ENCODE data around the gene GNAL.

GNAL gene

DNA sequence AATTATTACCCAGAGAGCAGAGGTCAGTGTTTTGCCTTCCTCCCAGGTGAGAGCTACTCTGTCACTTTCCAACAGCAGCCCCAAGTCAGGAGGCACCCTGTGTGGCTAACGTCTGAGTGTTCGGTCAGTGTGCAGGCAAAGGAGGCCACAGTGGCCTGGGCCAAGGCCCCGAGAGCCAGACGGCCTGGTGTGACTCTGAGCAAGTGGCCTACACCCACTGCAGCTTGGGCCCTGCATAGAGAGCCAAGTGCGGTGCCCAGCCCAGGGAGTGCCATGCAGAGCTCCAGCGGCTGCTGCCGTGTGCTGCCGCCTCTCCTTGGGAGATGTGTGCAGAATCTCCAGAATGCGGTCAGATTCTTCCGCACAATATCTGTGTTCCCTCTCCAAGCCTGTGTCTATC lies 70.4 kb downstream of the GNAL start:
- Mint-ChIP-seq H3K27me3 (peaks cover 7% of the 10 kb centered on the region), H3K9me3 (no peaks in the 10 kb centered on the region), H3K27ac (no peak overlapping the region), H3K4me3 (no peak overlapping the region), H3K36me3 (no peaks in the 10 kb centered on the region), H3K4me1 (no peaks in the 10 kb centered on the region)

DNA sequence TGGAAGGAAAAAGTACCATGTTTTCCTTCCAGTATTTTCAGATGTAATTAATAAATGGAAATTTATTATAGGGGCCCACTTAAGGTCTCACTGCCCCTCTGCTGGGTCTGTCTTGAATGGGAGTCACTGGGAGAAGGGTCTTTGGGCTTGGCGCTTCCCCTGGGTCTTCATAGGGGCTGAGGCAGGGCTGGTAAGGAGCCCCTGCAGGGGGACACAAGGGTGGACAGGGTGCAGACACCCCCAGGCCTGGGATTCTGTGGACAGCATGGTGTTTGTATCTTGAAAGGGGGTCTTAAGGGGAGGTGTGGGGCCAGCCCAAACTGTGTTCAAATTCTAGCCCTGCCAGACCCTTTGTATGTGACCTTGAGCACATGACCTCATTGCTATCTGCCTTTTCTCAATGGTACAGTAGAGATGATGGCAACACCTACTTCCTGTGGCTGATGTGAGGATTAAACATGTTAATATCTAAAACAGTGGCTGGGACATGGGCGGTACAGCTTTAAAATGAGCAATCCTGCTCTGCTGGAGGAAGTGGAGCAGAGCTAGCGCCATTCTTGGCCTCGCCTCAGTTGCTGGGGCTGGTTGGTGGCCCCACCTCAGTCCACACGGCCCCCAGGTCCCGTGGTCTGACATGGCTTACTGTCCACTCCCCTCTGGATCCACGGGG lies 71.6 kb downstream of the GNAL start:
- H3K27ac Mint-ChIP-seq = no peak overlapping the region
- no peaks in the 10 kb centered on the region for H3K9me3 Mint-ChIP-seq
- no peaks in the 10 kb centered on the region for H3K4me1 Mint-ChIP-seq
- H3K4me3 Mint-ChIP-seq = no peak overlapping the region
- H3K36me3 Mint-ChIP-seq = no peaks in the 10 kb centered on the region
- peaks cover 3% of the 10 kb centered on the region for H3K27me3 Mint-ChIP-seq

DNA sequence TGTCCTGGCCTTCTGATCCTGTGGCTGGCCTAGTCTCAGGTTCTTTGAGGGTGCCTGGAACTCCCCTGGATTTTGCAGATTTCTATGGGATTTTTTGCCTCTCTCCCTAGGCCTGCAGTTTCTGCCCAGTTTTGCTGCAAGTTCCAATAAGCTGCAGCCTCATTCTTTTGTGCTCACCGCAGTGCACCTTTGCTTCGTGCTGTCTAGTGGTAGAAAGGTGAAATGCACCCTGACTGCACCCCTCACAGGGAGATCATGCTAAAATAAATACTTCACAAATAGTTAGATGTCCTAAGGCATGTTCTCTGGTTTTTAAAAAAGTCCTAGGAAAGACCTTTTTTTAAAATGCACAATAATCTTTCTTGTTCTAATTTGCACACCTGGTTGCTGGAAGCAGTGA lies 72.5 kb downstream of the GNAL start:
- Mint-ChIP-seq H3K4me3 (no peak overlapping the region), H3K27ac (no peak overlapping the region), H3K9me3 (no peaks in the 10 kb centered on the region), H3K36me3 (no peaks in the 10 kb centered on the region), H3K27me3 (peaks cover 2% of the 10 kb centered on the region), H3K4me1 (no peaks in the 10 kb centered on the region)

- no peaks in the 10 kb centered on the region for H3K27me3 Mint-ChIP-seq
- H3K27ac Mint-ChIP-seq = no peak overlapping the region
- no peaks in the 10 kb centered on the region for H3K9me3 Mint-ChIP-seq
- no peak overlapping the region for H3K4me3 Mint-ChIP-seq
- no peaks in the 10 kb centered on the region for H3K36me3 Mint-ChIP-seq
- no peaks in the 10 kb centered on the region for H3K4me1 Mint-ChIP-seq
Observed at GRCh38 chr18:11762429-11762828, 73.4 kb downstream of the GNAL start.

- H3K27me3 Mint-ChIP-seq = no peaks in the 10 kb centered on the region
- H3K9me3 Mint-ChIP-seq = no peaks in the 10 kb centered on the region
- no peaks in the 10 kb centered on the region for H3K4me1 Mint-ChIP-seq
- no peak overlapping the region for H3K4me3 Mint-ChIP-seq
- H3K36me3 Mint-ChIP-seq = no peaks in the 10 kb centered on the region
- H3K27ac Mint-ChIP-seq = no peak overlapping the region
Observed at GRCh38 chr18:11767329-11767728, 78.3 kb downstream of the GNAL start.

- no peaks in the 10 kb centered on the region for H3K36me3 Mint-ChIP-seq
- no peak overlapping the region for H3K4me3 Mint-ChIP-seq
- H3K27me3 Mint-ChIP-seq = no peaks in the 10 kb centered on the region
- H3K4me1 Mint-ChIP-seq = no peaks in the 10 kb centered on the region
- H3K27ac Mint-ChIP-seq = no peak overlapping the region
- no peaks in the 10 kb centered on the region for H3K9me3 Mint-ChIP-seq
Observed at GRCh38 chr18:11767935-11768334, 78.9 kb downstream of the GNAL start.

DNA sequence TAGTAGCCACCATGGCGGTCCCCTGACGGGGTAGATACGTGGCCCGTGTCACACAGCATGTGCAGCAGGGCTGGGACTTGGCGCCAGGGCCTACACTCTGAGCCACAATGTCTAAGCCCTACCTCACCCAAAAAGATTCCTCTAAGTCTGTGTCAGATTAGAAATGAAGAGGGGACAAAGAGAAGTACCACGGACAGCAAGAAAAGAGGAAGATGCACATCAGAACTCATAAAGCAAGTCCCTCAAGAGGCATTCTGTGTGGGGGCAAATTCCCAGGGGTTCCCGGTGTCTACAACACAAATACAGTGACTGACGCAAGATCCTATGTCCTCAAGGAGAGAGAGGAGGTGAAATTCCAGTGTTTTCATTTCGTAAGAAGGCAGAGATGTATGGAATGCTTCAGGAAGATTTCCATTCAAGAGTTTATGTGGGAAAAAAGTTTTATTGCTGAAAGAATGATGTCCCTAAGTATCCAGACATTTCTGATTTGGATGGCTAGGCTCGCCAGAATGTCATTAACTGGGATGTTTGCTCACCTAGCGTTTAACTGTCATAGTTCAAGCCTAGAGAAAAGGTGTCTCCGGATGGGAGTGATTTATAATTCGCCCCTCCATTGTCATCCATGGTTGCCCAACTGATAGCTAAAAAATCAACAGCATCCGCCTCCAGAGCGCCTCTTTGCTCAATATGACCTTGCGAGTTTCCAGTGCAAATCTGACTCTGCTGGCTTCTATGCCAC lies 86.5 kb downstream of the GNAL start:
- Mint-ChIP-seq H3K4me3 (no peak overlapping the region), H3K27ac (no peak overlapping the region), H3K4me1 (no peaks in the 10 kb centered on the region), H3K27me3 (peaks cover 4% of the 10 kb centered on the region), H3K36me3 (no peaks in the 10 kb centered on the region), H3K9me3 (no peaks in the 10 kb centered on the region)

DNA sequence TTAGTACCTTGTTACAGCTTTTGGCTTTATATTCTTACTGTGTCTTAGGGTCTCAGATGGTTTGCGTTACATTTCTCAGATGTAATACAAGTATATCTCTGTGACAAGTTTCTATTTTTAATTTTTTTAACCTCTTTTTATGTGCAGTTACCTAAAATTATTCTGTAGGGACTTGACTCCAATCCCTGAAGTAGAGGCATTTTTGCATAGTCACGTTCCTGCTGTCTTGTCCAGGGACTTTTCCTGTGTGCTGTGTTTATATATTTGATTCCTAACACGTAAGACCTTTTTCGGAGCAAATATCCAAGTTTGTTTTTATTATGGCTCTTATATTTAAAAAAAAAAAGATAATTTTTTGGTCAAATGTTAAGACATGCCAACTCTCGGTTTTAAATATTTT lies 91.0 kb downstream of the GNAL start:
- no peaks in the 10 kb centered on the region for H3K36me3 Mint-ChIP-seq
- peaks cover 7% of the 10 kb centered on the region for H3K27me3 Mint-ChIP-seq
- H3K27ac Mint-ChIP-seq = no peak overlapping the region
- H3K9me3 Mint-ChIP-seq = no peaks in the 10 kb centered on the region
- no peaks in the 10 kb centered on the region for H3K4me1 Mint-ChIP-seq
- H3K4me3 Mint-ChIP-seq = no peak overlapping the region

- Mint-ChIP-seq H3K27me3 (peaks cover 4% of the 10 kb centered on the region), H3K27ac (no peak overlapping the region), H3K4me1 (peaks cover 3% of the 10 kb centered on the region), H3K4me3 (no peak overlapping the region), H3K36me3 (no peaks in the 10 kb centered on the region), H3K9me3 (no peaks in the 10 kb centered on the region)
Observed at GRCh38 chr18:11783716-11784331, 94.8 kb downstream of the GNAL start.

- Mint-ChIP-seq H3K27me3 (peaks cover 3% of the 10 kb centered on the region), H3K9me3 (no peaks in the 10 kb centered on the region), H3K4me3 (no peak overlapping the region), H3K4me1 (peaks cover 3% of the 10 kb centered on the region), H3K36me3 (no peaks in the 10 kb centered on the region), H3K27ac (no peak overlapping the region)
Observed at GRCh38 chr18:11784674-11785304, 95.7 kb downstream of the GNAL start.

GRCh38 chr18:11785444-11786055 lies 96.5 kb downstream of the GNAL start:
- Mint-ChIP-seq H3K9me3 (no peaks in the 10 kb centered on the region), H3K27me3 (peaks cover 3% of the 10 kb centered on the region), H3K36me3 (no peaks in the 10 kb centered on the region), H3K4me1 (peaks cover 3% of the 10 kb centered on the region), H3K27ac (no peak overlapping the region), H3K4me3 (no peak overlapping the region)

DNA sequence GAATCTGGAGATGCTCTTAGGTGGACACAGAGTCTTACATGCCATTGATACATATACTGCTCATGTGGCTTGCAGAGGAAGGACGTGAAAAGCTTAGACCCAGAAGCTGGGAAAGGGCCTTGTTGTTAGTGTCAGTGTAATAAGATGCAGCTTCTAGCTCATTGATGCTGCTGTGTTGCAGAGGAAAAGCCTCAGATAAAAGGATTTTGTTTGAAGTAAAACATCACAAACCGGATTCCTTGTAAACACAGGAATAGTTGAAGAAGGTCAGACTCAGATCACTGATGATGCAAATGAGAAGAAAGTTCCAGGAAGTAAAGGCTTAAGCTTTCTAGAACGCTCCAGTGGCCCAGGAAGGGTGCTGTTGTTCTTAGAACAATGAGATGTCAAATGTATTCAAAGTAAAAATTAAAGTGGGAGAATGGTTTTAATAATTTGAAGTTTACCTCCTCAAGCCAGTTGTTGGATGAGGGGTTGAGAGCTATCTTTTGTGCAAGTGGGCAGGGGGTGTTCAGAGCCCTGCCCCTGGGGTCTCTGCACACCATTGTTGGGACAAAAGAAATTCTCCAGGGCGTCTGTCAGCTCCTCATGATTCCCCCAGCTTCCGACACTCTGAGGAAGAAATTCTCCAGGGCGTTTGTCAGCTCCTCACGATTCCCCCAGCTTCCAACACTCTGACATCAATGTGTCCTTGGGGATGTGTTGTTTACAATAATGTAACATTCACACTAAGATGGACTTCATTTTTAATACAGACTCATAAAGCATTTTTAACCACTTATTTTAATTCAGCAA lies 100.8 kb downstream of the GNAL start:
- H3K9me3 Mint-ChIP-seq = no peaks in the 10 kb centered on the region
- H3K36me3 Mint-ChIP-seq = no peaks in the 10 kb centered on the region
- no peak overlapping the region for H3K27ac Mint-ChIP-seq
- peaks cover 3% of the 10 kb centered on the region for H3K4me1 Mint-ChIP-seq
- no peak overlapping the region for H3K4me3 Mint-ChIP-seq
- no peaks in the 10 kb centered on the region for H3K27me3 Mint-ChIP-seq

DNA sequence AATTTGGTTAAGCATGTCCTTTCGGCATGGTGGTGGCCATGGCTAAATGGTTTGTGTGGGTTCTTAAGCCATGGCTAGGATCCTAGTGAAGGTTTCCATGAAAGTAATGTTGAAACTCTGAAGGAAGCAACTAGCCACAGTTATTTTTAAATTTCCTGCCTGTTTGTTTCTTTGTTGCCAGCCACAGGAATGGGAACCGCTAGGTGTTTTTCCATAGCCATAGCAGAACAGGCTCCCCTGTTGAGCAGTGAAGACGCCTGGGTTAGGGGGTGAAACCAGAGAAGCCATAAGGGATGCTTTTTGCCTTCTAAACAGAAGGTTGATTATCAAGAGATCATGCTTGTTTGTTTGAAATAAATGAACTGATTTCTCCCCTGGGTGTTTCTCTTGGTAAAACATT lies 102.1 kb downstream of the GNAL start:
- H3K27ac Mint-ChIP-seq = no peak overlapping the region
- H3K4me1 Mint-ChIP-seq = peaks cover under 1% of the 10 kb centered on the region
- H3K9me3 Mint-ChIP-seq = no peaks in the 10 kb centered on the region
- H3K36me3 Mint-ChIP-seq = no peaks in the 10 kb centered on the region
- H3K27me3 Mint-ChIP-seq = no peaks in the 10 kb centered on the region
- no peak overlapping the region for H3K4me3 Mint-ChIP-seq

DNA sequence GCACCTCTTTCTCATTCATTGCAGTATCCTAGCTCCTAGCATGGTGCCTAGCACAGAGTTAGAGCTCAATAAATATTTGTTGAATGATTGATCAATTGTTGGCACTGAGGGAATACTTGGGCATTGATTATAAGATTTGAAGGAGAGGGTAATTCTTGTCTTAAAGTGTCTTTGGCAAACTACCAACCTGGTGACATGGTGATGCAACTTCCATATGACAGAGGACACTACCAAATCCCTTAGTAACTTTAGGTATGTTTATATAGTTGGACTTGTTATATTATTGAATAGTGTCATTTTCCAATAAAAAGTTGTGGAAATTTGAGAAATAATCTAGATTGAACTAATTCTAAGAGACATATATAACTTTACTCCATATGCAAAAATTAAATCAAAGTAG lies 103.6 kb downstream of the GNAL start:
- Mint-ChIP-seq H3K4me1 (no peaks in the 10 kb centered on the region), H3K27me3 (no peaks in the 10 kb centered on the region), H3K9me3 (no peaks in the 10 kb centered on the region), H3K27ac (no peak overlapping the region), H3K36me3 (no peaks in the 10 kb centered on the region), H3K4me3 (no peak overlapping the region)

DNA sequence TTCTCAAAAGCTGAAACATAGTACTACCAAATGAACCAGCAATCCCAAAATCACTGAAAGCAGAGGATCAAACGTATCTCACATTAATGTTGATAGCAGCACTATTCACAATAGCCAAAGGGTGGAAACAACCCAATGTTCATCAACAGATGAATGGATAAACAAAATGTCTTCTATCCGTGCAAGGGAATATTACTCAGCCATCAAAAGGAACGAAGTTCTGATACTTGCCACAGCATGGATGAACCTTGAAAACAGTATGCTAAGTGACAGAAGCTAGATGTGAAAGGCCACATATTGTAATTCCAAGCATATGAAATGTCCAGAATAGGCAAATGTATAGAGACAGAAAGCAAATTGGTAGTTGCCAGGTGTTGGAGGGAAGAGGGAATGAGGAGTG lies 105.1 kb downstream of the GNAL start:
- Mint-ChIP-seq H3K27me3 (no peaks in the 10 kb centered on the region), H3K4me1 (no peaks in the 10 kb centered on the region), H3K36me3 (no peaks in the 10 kb centered on the region), H3K9me3 (no peaks in the 10 kb centered on the region), H3K4me3 (no peak overlapping the region), H3K27ac (no peak overlapping the region)
